ENCODE data around the gene HEMK1.

The HEMK1 gene, protein sequence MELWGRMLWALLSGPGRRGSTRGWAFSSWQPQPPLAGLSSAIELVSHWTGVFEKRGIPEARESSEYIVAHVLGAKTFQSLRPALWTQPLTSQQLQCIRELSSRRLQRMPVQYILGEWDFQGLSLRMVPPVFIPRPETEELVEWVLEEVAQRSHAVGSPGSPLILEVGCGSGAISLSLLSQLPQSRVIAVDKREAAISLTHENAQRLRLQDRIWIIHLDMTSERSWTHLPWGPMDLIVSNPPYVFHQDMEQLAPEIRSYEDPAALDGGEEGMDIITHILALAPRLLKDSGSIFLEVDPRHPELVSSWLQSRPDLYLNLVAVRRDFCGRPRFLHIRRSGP

DNA sequence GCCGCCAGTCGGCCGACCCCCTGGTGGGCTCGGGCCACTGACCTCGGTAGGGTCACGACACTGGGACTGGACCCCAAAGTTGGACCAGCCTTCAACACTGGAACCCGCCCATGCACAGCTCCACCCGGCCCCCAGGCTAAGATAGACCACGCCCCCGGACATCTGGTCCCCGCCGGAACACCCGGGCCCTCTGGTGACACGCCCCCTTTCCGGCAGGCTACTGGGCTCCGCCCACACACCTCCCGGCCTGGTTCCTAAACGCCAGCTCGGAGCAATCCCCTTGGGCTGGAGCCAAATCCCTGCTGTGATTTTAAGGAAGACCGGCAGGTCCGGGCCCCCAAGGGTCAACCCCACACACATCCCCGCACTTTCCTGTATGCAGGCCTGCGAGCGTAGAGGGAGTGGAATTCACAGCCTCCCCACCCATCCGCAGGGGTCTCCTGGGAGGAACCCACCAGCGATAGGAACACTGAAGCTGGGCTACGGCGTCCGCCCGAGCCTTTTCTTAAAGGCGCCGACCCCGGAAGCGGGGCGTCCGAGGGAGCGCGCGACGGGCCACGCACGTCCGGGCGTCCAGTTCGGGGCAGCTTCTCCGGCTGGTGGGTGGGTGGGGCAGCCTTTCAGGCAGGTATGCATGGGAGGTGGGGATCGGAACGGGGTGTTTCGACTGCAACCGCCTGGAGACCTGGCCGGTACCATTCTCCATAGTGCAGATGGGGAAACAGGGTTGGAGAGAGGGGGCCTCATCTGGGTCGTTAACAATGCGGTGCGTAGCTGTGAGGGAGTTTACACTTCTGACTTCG lies at the start of gene HEMK1:
Gene HEMK1 (plus strand): TSS at position 576 of the 803 bp plus-strand sequence. CDS start 1,583 bp downstream, outside the sequence.
- peak; percentile 81 for DNase-seq

- DNase-seq = no peak
Observed at GRCh38 chr3:50520849-50521248, 48.5 kb upstream of the HEMK1 start.

GRCh38 chr3:50521572-50521971 lies 47.8 kb upstream of the HEMK1 start:
- no peak for DNase-seq

DNA sequence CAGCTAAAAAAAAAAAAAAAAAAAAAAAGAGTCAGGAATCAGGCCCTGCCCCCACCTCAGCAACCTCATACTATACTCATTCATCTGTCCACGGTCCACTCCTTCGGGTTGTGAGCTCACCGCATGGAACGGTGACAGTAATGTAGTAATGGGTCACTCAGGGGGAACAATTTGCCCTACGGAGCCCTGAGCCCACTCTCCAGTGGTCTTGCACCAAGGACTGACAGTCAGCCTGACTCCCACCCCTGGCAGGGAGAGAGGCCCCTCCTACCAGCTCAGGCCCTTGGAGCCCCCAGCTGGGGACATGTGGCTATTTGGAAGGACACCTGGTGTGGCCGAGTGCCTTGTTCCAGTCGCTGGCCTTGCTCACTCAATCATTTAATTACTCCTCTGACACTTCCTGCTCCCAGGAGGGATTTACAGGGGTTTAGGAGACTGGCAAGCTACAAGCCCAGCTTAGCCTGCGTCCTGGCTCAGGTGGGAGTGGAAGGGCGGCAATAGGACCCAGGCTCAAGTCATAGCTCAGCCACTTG lies 46.0 kb upstream of the HEMK1 start:
- no peak for DNase-seq

DNA sequence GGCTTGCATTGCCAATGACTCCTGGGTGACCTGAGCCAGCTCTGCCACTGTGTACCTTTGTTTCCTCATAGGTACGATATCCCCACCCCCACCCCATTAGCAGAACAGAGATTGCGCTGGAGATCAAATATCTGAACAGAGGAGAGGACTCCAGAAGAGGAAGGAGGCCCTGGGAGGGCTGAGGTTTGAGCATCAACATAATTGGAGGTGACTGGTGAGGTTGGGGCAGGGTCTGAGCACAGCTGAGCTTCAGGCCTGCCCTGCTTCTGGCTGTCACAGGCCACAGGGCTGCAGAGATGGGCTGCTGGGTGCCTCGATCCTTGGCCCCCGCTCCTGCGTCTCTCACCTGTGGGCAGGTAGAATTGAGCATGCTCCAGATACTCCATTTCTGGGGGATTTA lies 44.6 kb upstream of the HEMK1 start:
- DNase-seq = no peak

DNA sequence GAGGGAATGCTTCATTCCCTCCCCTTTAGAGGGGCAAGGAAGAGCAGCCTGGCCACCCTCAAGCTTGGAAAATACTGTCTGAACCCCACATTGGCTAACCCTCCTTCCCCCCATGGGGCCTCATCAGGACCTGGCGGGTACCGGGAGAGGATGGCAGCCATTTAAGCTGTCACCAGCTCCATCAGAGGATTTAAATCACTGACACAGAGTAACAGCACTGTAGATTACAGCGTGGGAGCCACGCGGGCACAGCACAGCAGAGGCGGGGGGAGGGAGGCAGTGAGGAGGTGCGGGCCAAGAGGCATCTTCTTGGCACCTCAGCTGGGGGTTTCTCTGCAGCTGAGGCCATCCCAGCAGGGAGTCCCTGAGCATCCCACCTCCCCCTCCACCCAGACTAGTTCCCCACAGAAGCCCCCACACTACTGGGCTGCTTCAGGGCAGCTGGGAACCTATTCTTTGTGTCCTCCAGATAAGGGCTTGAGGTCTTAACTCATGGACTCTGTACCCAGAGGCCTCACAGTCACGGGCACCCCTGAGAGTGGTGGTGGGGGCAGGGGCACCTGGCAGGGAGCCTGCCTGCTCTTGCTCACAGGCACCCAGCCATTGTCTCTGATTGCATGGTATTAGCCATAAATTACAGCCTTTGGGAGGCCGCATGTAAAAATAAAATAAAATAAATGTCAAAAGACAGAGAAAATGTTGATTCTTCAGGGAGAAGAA lies 44.0 kb upstream of the HEMK1 start:
- DNase-seq = no peak

DNA sequence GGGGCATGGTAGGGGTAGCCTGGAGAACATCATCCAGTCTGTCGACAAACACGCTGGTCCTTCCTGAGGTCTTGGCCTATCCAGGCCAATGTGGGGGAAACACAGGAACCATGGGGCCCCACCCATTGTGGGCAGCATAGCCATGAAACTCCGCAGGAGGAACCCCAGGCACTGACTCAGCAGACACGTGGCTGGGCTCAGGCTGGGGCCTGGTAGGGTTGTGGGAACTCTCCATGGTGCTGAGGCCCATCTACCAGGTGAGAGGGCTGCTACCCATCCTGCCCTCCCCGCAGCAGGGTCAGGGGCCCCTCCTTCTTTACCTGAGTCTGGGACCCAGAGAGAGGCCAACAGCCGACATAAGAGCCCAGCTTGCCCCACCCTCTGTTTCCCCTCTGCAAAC lies 43.3 kb upstream of the HEMK1 start:
- DNase-seq = no peak

- DNase-seq = no peak
Observed at GRCh38 chr3:50530001-50530970, 39.0 kb upstream of the HEMK1 start.

DNA sequence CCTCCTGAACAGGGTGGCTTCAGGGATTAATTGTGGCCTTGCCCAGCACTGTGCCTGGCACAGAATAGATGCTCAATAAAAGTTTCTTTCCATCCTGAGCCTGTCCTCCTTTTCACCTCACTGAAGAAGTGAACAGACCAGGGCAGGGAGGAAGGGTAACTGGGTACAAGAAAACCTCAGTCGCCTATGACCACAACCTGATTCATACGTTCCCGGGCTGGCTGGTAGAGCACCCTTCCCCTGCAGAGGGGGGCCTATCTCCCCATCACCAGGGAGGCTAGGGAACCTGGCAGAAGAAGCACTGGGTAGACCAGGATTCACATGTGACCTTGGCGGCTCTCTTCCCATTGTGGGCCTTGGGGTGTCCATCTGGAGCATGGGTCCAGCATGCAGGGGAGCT lies 38.1 kb upstream of the HEMK1 start:
- DNase-seq = no peak

- DNase-seq = no peak
Observed at GRCh38 chr3:50532062-50532705, 37.1 kb upstream of the HEMK1 start.

GRCh38 chr3:50533316-50533715 lies 36.0 kb upstream of the HEMK1 start:
- no peak for DNase-seq

DNA sequence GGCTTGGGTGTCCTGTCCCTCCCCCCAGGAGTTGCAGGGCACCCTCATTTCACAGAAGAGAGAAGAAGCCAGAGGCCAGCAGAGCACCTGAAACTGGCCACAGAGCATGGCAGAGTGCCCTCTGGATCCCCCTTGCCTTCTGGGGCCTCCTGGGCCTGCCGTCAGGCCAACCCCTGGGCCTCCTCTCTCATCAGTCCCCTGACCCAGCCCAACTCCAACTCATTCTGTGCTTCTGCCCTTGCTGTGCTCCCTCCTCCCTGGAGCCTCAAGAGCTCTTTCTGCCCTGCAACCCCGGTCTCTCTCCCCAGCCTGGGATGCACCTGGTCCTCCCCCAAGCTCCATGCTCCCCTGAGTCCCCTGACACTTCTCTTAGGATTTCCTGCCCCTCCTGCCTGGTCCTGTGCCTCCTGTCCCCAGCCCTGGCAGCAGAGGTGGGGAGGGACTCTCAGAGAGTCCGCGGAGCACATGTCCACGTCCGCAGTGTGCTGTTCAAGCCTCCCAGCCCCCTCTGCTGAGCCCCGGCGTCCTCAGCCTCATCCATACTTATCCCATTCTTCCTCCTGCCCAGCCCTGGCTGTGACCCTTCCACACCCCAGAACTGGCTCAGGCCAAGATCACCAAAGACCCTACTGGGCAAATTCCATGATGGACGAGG lies 35.4 kb upstream of the HEMK1 start:
- no peak for DNase-seq

DNA sequence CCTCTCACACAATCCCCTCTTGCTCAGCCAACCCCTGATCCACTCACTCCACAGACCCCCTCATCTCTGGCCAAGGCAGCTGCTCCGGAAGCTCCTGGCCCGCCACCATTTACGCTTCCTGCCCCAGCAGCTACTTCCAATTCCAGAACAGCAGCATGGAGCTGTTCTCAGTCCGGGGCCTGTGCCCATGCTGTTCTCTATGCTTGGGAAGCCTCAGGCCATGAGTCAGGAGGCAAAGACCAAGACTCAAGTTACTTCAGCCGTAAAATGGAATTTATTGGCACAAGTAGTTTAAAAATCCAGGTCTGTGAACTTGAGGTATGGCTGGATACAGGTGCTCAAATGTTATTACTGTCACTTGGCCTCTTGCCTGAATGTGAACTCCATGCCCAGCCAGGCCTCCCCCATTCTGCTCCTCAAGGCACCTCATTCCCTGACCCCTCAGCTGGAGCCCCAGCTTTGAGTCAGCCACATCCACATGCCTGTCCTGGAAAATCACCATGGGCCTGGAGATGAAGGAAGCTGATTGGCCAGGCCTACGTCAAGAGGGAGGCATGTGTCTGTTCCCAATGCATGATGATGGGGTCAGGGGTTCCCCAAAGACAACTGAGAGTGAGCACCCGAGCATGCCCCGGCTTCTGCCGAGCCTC lies 34.5 kb upstream of the HEMK1 start:
- DNase-seq = no peak

- DNase-seq = no peak
Observed at GRCh38 chr3:50536471-50537180, 32.7 kb upstream of the HEMK1 start.

DNA sequence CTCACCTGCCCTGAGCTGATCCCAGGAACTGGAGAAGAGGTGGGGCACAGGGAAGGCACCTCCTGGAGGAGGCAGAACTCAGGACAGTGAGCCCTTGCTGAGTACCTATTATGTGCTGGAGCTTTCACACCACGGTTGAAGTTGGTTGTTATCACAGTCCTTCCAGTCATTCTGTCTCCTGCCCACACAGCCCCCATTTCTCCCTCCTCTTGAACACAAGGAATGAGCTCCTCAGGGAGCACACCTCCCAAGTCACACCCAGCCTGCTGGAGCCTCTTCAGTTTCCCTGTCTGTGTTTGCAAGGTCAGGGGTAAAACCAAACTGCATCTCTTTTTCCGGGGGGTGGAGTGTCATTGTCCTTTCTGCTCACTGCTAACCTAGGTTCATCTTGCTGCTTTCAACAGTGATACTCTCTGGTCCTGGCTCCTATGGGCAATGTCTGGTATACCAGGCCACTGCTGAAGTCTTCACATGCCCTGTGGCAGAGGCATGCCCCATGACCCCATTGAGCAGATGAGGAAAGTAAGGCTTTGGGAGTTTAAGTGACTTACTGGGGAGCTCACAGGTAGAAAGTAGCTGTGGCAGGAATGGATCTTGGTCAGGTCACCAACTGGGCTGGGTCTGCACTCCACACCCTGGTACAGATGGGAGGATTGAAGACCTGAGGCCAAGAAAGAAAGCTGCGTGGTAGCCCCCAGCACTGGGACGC lies 31.7 kb upstream of the HEMK1 start:
- DNase-seq = no peak

DNA sequence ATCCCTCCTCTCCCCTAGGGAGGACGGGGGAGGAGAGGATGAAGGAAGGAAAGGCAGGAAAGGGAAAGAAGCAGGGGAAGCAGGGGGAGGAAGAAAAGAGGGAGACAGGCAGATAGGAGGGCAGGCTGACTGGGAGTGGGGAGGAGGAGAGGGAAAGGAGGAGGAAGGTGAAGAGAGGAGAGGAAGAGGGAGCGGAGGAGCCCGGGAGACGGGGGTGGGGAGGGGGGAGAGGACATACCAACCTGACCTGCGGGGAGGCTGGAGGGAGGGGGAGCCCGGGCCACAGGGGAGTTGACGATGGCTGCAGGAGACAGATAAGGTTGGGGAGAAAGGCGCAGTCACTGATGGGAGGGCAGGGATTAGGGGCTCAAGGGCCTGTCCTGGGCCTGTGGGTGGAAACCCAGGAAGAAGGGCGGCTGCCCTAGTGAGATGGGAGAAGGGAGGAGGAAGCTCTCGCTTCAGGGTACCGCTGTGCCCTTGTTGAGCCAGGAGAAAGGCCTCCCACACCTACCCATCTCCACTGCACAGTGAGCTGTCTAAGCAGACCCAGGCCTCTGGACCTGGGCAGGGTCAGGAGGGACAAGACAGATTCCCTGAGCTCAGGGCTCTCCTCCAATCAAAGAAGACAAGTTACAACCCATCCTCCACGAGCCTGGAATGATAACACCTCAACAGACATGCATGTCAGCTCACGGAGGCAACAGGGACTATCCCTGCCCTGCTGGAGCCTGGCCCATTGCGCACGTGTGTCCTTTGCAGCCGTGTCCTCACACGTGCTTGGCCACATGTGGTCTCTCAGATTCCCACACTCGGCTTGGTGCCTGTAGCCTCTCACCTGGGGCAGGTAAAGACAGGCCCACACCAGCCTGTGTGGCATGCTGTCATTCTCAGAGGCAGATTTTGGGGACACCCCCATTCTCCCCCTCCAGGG lies 29.7 kb upstream of the HEMK1 start:
- DNase-seq = no peak

DNA sequence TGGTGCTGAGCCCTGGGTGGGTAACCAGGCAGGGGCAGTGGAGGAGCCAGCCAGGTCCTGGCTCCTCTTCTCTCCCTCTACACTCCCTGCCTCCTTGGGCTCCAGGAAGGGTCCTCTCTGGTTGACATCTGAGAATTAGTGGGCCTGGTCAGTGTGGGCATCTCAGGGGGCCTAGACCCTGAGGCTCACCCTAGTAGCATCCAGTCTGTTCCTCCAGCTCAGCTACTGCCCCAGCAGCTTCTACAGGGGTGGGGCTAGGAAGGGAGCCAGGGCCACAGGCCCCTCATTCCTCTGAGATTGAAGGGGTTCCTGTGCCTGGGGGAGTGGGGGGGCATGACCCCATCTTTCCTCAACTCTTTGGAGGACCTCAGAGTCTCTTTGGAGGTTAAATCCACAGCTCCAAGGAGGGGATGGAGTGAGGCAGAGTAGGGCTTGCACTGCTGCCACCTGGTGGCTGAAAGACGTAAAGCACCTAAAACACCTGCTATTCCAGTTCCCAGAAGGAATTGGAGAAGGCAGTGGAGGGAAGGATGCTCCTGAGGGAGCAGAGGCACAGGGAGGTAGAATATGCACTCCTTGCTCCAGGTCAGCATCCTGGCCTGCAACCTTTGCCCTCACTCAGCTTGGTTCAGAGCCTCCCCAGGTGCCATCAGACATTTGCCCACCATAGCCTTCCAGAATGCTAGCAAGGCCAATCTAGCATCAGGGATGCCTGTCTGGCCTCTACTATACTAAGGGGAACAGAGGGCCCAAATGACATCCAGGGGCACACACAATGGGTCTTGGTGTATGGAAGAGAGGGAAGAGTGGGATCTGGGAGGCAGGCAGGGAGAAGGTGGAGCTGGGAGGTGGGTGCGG lies 26.9 kb upstream of the HEMK1 start:
- peak; percentile 15 for DNase-seq

Data from NCI-H526 treated with DMSO at 0.1 percent for 48 hours (cell line).